A549 (cell line): Measurements from ENCODE around the gene ELOVL2.

Source experiments
- CEBPB ChIP-seq, 2 experiments: fragments of >200 bp in 1 of 2; sonication (Bioruptor Twin) in 1 of 2; formaldehyde crosslinking in 1 of 2; IDR thresholded peaks; 2 replicates each; pipeline ENCODE4 v1.6.1; 2012 to 2016
- POLR2A ChIP-seq: IDR thresholded peaks from 2 replicates; pipeline ENCODE4 v1.6.1; 2012; ENCODE audit warnings: mild to moderate bottlenecking, low read length
- TF ChIP-seq, protein P1 (sequence below): fragments of >200 bp; sonication (Bioruptor Twin); formaldehyde crosslinking; IDR thresholded peaks from 3 replicates; pipeline ENCODE4 v1.5.1; 2016

DNA sequence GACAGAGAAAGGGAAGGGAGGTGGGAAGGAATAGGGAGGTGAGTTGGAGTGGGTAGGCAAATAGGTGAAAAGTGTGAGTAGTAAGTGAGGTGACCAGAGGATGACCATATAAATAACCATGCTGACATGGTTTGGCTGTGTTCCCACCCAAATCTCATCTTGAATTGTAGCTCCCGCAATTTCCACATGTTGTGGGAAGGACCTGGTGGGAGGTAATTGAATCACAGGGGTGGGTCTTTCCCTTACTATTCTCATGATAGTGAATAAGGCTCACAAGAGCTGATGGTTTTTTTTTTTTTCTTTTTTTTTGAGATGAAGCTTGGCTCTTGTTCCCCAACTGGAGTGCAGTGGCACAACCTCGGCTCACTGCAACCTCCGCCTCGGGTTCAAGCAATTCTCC is 28.0 kb upstream of the ELOVL2 start:
- TF ChIP-seq CEBPB (IDR thresholded peaks at IDR 0.05) (no peak), POLR2A (no peak)
- TF ChIP-seq, protein P1, sequence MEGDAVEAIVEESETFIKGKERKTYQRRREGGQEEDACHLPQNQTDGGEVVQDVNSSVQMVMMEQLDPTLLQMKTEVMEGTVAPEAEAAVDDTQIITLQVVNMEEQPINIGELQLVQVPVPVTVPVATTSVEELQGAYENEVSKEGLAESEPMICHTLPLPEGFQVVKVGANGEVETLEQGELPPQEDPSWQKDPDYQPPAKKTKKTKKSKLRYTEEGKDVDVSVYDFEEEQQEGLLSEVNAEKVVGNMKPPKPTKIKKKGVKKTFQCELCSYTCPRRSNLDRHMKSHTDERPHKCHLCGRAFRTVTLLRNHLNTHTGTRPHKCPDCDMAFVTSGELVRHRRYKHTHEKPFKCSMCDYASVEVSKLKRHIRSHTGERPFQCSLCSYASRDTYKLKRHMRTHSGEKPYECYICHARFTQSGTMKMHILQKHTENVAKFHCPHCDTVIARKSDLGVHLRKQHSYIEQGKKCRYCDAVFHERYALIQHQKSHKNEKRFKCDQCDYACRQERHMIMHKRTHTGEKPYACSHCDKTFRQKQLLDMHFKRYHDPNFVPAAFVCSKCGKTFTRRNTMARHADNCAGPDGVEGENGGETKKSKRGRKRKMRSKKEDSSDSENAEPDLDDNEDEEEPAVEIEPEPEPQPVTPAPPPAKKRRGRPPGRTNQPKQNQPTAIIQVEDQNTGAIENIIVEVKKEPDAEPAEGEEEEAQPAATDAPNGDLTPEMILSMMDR, result no peak
